GM19467 (cell line): ENCODE measurements around the gene NR2E1.

Experiments
- ATAC-seq: cut with Tn5 transposase; IDR thresholded peaks from one replicate; pipeline ENCODE4 v1.9.1; 2021; ENCODE audit warnings: mild to moderate bottlenecking, moderate library complexity; ENCODE audit not compliant: unreplicated experiment

The NR2E1 gene

GRCh38 chr6:108207013-108207412 lies 41.2 kb downstream of the NR2E1 start:
- ATAC-seq = no peak

GRCh38 chr6:108209738-108210137 lies 43.9 kb downstream of the NR2E1 start:
- ATAC-seq = no peak

- ATAC-seq = no peak
These were observed 44.7 kb downstream of the NR2E1 start for GRCh38 chr6:108210556-108210955.

- ATAC-seq = no peak
These were observed 45.8 kb downstream of the NR2E1 start for GRCh38 chr6:108211671-108212070.

- no peak for ATAC-seq
These were observed 56.2 kb downstream of the NR2E1 start for GRCh38 chr6:108222064-108222463.

GRCh38 chr6:108222504-108222903 lies 56.7 kb downstream of the NR2E1 start:
- no peak for ATAC-seq

GRCh38 chr6:108227290-108227689 lies 61.5 kb downstream of the NR2E1 start:
- no peak for ATAC-seq

GRCh38 chr6:108228416-108228815 lies 62.6 kb downstream of the NR2E1 start:
- no peak for ATAC-seq

GRCh38 chr6:108235127-108235526 lies 69.3 kb downstream of the NR2E1 start:
- no peak for ATAC-seq

- ATAC-seq = no peak
These were observed 71.0 kb downstream of the NR2E1 start for GRCh38 chr6:108236791-108237190.

GRCh38 chr6:108238322-108238721 lies 72.5 kb downstream of the NR2E1 start:
- ATAC-seq = no peak
